Heart left ventricle (tissue), 16 donors: ENCODE results near the gene RILPL1. TPM values are rescaled to one million over a fixed set of nuclear protein-coding genes. Genes with fewer than 3 reads are reported as not detected.
"Not testable (repeated sequence)": the region's sequence is repeated elsewhere in the genome, so short reads cannot be mapped to it uniquely, and the experiment has no call there.

Experiments
- ATAC-seq, 4 donors: fragments of 200-7000 bp; cut with Tn5 transposase; one replicate each; pipeline ENCODE4 v1.9.1; 2020 to 2022; ENCODE audit warnings: moderate library complexity in 4 of 4, mild to moderate bottlenecking in 3 of 4, moderate number of reproducible peaks in 1 of 4
- DNase-seq, 5 donors: peaks; one replicate each; pipeline ENCODE4 v3.0.0-alpha.2; 2020
- H3K27ac ChIP-seq, 12 donors: fragments of 200-600 bp; sonication (generic) in 4 of 12; one replicate each; pipeline versions ENCODE4 v1.5.0 to v1.8.0; 2016 to 2022; ENCODE audit warnings: mild to moderate bottlenecking in 2 of 12
- H3K27me3 ChIP-seq, 9 donors: fragments of 200-600 bp; sonication (generic) in 2 of 9; one replicate each; pipeline versions ENCODE4 v1.5.1 to v1.8.0; 2016 to 2022; ENCODE audit warnings: mild to moderate bottlenecking in 3 of 9
- H3K36me3 ChIP-seq, 9 donors: fragments of 200-600 bp; sonication (generic) in 2 of 9; one replicate each; pipeline versions ENCODE4 v1.5.0 to v1.8.0; 2018 to 2022; ENCODE audit warnings: mild to moderate bottlenecking in 2 of 9
- H3K4me1 ChIP-seq, 12 donors: fragments of 200-600 bp; sonication (generic) in 4 of 12; one replicate each; pipeline versions ENCODE4 v1.5.0 to v1.8.0; 2016 to 2022; ENCODE audit warnings: mild to moderate bottlenecking in 3 of 12
- H3K4me3 ChIP-seq, 12 donors: fragments of 200-600 bp; sonication (generic) in 4 of 12; one replicate each; pipeline versions ENCODE4 v1.5.0 to v1.8.0; 2017 to 2022; ENCODE audit warnings: mild to moderate bottlenecking in 9 of 12, moderate library complexity in 4 of 12
- H3K9me3 ChIP-seq, 12 donors: fragments of 200-600 bp; sonication (generic) in 4 of 12; one replicate each; pipeline versions ENCODE4 v1.5.0 to v1.8.0; 2016 to 2022; ENCODE audit warnings: mild to moderate bottlenecking in 1 of 12
- POLR2A ChIP-seq, 2 donors: fragments of 450-650 bp; IDR thresholded peaks; one replicate each; pipeline ENCODE4 v1.6.1; 2017; ENCODE audit warnings: antibody characterized with exemption in 2 of 2, mild to moderate bottlenecking in 2 of 2, moderate library complexity in 2 of 2
- WGBS, 4 donors: extraction: QIAGEN DNeasy Blood & Tissue Kit in 2 of 4; methylation state at CpG; one replicate each; pipeline versions ENCODE4 v1.1.5 to v1.1.7; 2013 to 2018; 5-methylcytosine and 5-hydroxymethylcytosine counted together
- intact Hi-C, 10 donors: fragments of 100-400 bp; cut with DNase I; formaldehyde crosslinking; loops; one replicate each; pipeline versions ENCODE4 v1.11.1 to v1.14.2; 2022
- polyA plus RNA-seq, 2 donors: library from polyadenylated mRNA; stranded (reverse); fragments of 200-250 nt; gene quantifications; one replicate each; pipeline ENCODE4 v1.2.3, GENCODE V29; 2013
- total RNA-seq, 9 donors: library from RNA; depleted of rRNA in 2 of 9; stranded (reverse); fragments of >200 nt in 2 of 9; fragmentation: NEBNext Ultra II Directional in 3 of 9; extraction: Animal tissue kit (Norgen Biotek cat#: 25700) in 3 of 9; gene quantifications; one replicate each; pipeline versions ENCODE4 v1.1.0 to v1.2.4, GENCODE V29; 2016 to 2023
- TF ChIP-seq, protein P1 (sequence below), 12 donors: fragments of 200-600 bp; sonication (generic) in 4 of 12; IDR thresholded peaks; one replicate each; pipeline versions ENCODE4 v1.5.0 to v1.8.0; 2018 to 2022; ENCODE audit warnings: antibody characterized with exemption in 12 of 12, mild to moderate bottlenecking in 5 of 12
- donor health status: ischemic (EF 13 %, LVEDD 7.1; RV severe dilation, severe dysfunction).
- donor health status: healthy with polysubstance abuse.
- donor health status: DM: no; HTN: yes; CAD: no.
- donor health status: DM: no; HTN: no; CAD: no.
- donor health status: ischemic (EF 25% LVEDD 6.9; RV normal size, moderate dysfunction).
- donor health status: ischemic (EF 25% LVEDD 5.7; RV mildly dilated, moderate dysfunction).
- donor health status: healthy.
- donor health status: DM: yes; HTN: yes; CAD: no.
- donor health status: ischemic (EF 35%, LVEDD 5.7; RV mildly dilated, moderate dysfunction).
- donor health status: nonischemic (EF 11% LVEDD 7.7; RV severe dilation, severe dysfunction).
- donor health status: DM: yes; HTN: yes; CAD: no.
- donor health status: PGD.
- donor health status: ischemic (EF 29% LVEDD 5.4; RV normal size, mild dysfunction).
- donor health status: nonischemic (EF 23%, LVEDD 6.1; RV moderate dilation, normal function).

RILPL1 gene
- total and polyA plus RNA-seq, 11 donors: 64.1 to 119 (median 79.4) TPM

DNA sequence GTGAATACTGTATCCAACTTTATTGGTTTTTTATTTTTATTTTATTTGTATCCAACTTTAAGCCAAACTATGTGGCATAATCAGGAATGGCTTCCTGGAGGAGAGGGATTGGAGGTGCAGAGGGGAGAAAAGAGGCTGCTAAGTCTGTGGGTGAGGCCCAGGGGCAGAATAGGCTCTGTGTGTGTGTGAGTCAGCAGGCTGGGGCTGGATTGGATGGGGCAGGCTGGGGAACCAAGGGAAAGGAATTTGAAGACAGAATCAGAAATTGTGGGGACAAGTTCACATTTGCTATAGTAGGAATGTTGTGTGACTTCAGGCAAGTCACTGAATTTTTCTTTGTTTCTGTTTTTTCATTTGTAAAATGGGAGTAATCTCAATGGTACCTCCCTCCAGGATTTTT is 12.8 kb upstream of the RILPL1 start:
- DNase-seq (no peak), ATAC-seq (no peak)
- Histone ChIP-seq H3K27ac (no peak overlapping the region), H3K36me3 (no peaks in the 10 kb centered on the region), H3K4me3 (no peak overlapping the region), H3K4me1 (no peaks in the 10 kb centered on the region), H3K9me3 (no peaks in the 10 kb centered on the region), H3K27me3 (no peaks in the 10 kb centered on the region)
- TF ChIP-seq, protein P1, sequence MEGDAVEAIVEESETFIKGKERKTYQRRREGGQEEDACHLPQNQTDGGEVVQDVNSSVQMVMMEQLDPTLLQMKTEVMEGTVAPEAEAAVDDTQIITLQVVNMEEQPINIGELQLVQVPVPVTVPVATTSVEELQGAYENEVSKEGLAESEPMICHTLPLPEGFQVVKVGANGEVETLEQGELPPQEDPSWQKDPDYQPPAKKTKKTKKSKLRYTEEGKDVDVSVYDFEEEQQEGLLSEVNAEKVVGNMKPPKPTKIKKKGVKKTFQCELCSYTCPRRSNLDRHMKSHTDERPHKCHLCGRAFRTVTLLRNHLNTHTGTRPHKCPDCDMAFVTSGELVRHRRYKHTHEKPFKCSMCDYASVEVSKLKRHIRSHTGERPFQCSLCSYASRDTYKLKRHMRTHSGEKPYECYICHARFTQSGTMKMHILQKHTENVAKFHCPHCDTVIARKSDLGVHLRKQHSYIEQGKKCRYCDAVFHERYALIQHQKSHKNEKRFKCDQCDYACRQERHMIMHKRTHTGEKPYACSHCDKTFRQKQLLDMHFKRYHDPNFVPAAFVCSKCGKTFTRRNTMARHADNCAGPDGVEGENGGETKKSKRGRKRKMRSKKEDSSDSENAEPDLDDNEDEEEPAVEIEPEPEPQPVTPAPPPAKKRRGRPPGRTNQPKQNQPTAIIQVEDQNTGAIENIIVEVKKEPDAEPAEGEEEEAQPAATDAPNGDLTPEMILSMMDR (IDR thresholded peaks at IDR 0.05): no peak
- TF ChIP-seq POLR2A (IDR thresholded peaks at IDR 0.05): no peak
- intact Hi-C loops: no loop called here

DNA sequence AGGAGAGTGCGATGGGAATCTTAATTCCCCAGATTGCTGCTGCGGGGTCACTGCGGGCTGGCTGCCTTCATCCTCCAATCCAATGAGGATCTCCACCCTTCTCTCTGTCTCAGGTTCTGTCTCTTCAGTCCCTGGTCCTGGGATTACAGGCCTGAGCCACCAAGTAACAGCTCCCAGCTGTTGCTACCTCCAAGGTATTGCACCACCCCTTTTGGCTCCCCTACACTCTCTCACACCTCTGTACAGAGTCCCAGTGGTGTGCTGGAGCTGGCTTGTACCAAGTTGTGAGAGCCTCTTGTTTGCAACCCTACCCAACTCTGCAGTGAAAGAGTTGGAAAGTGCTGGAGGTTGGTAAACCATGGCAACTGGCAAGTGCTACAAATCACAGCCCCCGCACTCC is 10.0 kb upstream of the RILPL1 start:
- TF ChIP-seq, protein P1 (IDR thresholded peaks at IDR 0.05): no peak
- no peak for TF ChIP-seq POLR2A (IDR thresholded peaks at IDR 0.05)
- intact Hi-C loops: no loop called here
- no peak for DNase-seq
- H3K27ac ChIP-seq: no peak overlapping the region
- no peaks in the 10 kb centered on the region for H3K36me3 ChIP-seq
- 83 to 90% (median 86%) methylated on average over 4 of the region's 4 CpGs for WGBS, 4 donors
- H3K27me3 ChIP-seq: peaks cover 0 to under 1% (median 0%) of the 10 kb centered on the region in 9 donors
- H3K9me3 ChIP-seq: no peaks in the 10 kb centered on the region
- ATAC-seq: no peak
- H3K4me3 ChIP-seq: no peak overlapping the region
- no peaks in the 10 kb centered on the region for H3K4me1 ChIP-seq

DNA sequence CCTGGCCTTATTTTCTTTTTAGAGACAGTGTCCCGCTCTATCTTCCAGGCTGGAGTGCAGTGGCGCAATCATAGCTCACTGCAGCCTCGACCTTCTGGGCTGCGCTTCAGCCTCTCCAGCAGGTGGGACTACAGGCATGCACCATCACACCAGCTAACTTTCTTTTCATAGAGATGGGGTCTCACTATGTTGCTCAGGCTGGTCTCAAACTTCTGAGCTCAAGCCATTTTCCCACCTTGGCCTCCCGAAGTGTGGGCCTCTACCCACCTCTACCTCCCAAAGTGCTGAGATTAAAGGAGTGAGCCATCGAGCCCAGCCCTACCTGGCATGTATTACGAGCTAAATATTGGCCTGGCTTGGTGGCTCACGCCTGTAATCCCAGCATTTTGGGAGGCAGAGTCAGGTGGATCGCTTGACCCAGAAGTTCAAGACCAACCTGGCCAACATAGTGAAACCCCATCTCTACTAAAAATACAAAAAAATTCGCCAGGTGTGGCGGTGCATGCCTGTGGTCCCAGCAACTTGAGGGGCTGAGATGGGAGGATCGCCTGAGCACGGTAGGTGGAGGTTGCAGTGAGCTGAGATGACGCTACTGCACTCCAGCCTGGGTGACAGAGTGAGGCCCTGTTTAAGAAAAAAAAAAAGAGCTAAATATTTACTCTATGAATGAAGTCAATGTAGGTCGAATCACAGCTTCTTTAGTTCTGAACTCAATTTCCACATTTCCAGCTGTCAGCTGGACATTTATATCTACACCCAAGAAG is 7.6 kb upstream of the RILPL1 start:
- WGBS, 4 donors: 89 to 92% (median 91%) methylated on average over 15 of the region's 15 CpGs
- ATAC-seq (no peak), DNase-seq (no peak)
- Histone ChIP-seq H3K27ac (no peak overlapping the region), H3K27me3 (peaks cover 0 to 4% (median 0%) of the 10 kb centered on the region in 9 donors), H3K4me3 (no peak overlapping the region), H3K4me1 (no peaks in the 10 kb centered on the region), H3K9me3 (no peaks in the 10 kb centered on the region), H3K36me3 (no peaks in the 10 kb centered on the region)
- intact Hi-C loops: no loop called here
- TF ChIP-seq, protein P1 (IDR thresholded peaks at IDR 0.05): no peak
- TF ChIP-seq POLR2A (IDR thresholded peaks at IDR 0.05): no peak

DNA sequence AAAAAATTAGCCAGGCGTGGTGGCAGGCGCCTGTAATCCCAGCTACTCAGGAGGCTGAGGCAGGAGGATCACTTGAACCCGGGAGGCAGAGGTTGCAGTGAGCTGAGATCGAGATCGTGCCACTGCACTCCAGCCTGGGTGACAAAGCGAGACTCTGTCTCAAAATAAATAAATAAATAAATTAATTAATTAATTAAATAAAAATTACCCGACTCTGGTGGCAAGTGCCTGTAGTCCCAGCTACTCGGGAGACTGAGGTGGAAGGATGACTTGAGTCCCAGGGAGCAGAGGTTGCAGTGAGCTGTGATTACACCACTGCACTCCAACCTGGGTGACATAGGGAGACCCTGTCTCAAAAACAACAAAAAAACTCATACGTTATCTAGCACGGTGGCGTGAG is 2.4 kb upstream of the RILPL1 start:
- H3K9me3 ChIP-seq, DNase-seq, intact Hi-C loops, H3K4me3 ChIP-seq, H3K27ac ChIP-seq, ATAC-seq, H3K36me3 ChIP-seq, H3K27me3 ChIP-seq: not testable (repeated sequence)
- peaks cover 0 to 29% (median 21%) of the 10 kb centered on the region in 12 donors for H3K4me1 ChIP-seq
- 82 to 85% (median 84%) methylated on average over 11 of the region's 11 CpGs for WGBS, 4 donors
